ENCODE measurements around the gene LDAF1. TPM values are rescaled to one million over a fixed set of nuclear protein-coding genes. Genes with fewer than 3 reads are reported as not detected.
"Not testable (repeated sequence)": the region's sequence is repeated elsewhere in the genome, so short reads cannot be mapped to it uniquely, and the experiment has no call there.

Gene LDAF1
- total RNA-seq, 2 experiments from 2014 or later, result 10.7 to 12.3 TPM

DNA sequence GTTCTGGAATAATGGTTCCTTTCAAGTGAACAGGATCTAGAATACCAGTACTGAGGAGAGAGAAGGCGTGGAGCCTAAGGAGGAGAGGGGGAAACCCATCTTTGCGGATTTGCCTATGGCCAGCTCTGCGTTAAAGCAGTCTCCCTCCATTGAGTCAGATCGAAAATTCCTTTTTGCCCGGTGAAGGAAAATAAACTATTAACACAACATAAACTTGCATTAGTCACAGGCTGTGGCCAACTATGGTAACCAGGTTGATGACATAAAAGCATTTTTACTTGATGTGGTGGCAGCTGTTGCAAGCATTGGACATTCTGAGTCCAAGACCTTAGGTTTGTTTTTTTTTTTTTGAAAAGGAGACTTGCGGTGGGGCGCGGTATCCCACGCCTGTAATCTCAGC is 8.9 kb downstream of the LDAF1 start:
- H3K36me3 Mint-ChIP-seq, result peaks cover 12% of the 10 kb centered on the region
- H3K27ac Mint-ChIP-seq, result no peak overlapping the region
- no peaks in the 10 kb centered on the region for H3K27me3 Mint-ChIP-seq
- no peak overlapping the region for H3K4me3 Mint-ChIP-seq
- no peak for ATAC-seq (ENCODE audit: low read depth)
- H3K4me1 Mint-ChIP-seq, result peaks cover 7% of the 10 kb centered on the region
- H3K9me3 Mint-ChIP-seq, result no peaks in the 10 kb centered on the region
- POLR2A ChIA-PET, result interaction anchor here (1.1 kb wide), 1 partner anchor 8 kb away, joined by 6 read pairs; the partner anchor contains the start of gene LDAF1
- no peak for DNase-seq

DNA sequence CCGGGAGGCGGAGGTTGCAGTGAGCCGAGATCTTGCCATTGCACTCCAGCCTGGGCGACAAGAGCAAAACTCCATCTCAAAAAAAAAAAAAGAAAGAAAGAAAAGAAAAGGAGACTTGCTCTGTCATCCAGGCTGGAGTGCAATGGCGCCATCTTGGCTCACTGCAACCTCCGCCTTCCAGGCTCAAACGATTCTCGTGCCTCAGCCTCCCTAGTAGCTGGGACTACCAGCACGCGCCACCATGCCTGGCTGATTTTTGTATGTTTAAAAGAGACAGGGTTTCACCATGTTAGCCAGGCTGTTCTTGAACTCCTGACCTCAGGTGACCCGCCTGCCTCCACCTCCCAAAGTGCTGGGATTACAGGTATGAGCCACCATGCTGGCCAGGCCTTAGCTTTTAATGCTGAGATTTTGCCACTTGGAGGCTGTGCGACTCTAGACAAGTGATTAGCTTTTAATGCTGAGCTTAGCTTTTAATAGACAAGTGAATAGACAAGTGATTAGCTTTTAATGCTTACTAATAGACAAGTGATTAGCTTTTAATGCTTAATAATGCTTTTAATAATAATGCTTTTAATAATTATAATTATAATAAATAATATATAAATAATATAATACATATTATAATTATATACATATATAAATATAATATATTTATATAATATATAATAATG is 9.6 kb downstream of the LDAF1 start:
- H3K4me1 Mint-ChIP-seq, result peaks cover 6% of the 10 kb centered on the region
- POLR2A ChIA-PET, result interaction anchor here (1.1 kb wide), 1 partner anchor 9 kb away, joined by 6 read pairs; the partner anchor contains the start of gene LDAF1
- ATAC-seq (ENCODE audit: low read depth) (no peak), DNase-seq (no peak)
- no peaks in the 10 kb centered on the region for H3K27me3 Mint-ChIP-seq
- H3K27ac Mint-ChIP-seq, result no peak overlapping the region
- H3K36me3 Mint-ChIP-seq, result peaks cover 13% of the 10 kb centered on the region
- no peaks in the 10 kb centered on the region for H3K9me3 Mint-ChIP-seq
- H3K4me3 Mint-ChIP-seq, result no peak overlapping the region

DNA sequence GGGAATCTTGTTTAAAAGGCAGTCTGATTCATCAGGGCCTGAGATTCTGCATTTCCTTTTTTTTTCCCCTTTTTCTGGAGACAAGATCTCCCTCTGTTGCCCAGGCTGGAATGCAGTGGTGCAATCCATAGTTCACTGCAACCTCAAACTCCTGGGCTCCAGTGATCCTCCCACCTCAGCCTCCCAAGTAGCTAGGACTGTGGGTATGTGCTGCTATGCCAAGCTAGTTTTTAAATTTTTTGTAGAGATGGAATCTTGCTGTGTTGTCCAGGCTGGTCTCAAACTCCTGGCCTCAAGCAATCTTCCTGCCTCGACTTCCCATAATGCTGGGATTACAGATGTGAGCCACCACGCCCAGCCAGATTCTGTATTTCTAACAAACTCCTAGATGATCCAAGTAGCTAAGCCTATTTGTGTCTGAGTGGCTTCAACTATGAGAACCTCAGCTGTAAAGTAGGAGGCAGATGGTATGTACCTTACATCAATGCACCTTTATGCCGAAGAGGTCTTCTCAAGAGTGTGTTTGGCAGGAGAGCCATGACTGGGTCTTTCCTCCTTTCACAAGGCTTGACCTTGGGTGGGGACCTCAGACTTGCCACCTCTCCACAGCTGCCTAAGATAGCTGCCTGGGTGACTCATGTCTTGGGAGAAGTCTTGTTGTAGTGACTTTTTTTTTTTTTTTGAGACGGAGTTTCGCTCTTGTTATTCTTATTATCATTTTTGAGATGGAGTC is 10.9 kb downstream of the LDAF1 start:
- H3K27ac Mint-ChIP-seq, result no peak overlapping the region
- POLR2A ChIA-PET, result interaction anchor here (1.2 kb wide), 1 partner anchor 10 kb away, joined by 4 read pairs; no protein-coding TSS in a partner anchor
- H3K4me1 Mint-ChIP-seq, result peaks cover 6% of the 10 kb centered on the region
- H3K9me3 Mint-ChIP-seq, result no peaks in the 10 kb centered on the region
- peaks cover 14% of the 10 kb centered on the region for H3K36me3 Mint-ChIP-seq
- no peaks in the 10 kb centered on the region for H3K27me3 Mint-ChIP-seq
- no peak overlapping the region for H3K4me3 Mint-ChIP-seq
- peak; percentile 18 for ATAC-seq (ENCODE audit: low read depth)
- no peak for DNase-seq

DNA sequence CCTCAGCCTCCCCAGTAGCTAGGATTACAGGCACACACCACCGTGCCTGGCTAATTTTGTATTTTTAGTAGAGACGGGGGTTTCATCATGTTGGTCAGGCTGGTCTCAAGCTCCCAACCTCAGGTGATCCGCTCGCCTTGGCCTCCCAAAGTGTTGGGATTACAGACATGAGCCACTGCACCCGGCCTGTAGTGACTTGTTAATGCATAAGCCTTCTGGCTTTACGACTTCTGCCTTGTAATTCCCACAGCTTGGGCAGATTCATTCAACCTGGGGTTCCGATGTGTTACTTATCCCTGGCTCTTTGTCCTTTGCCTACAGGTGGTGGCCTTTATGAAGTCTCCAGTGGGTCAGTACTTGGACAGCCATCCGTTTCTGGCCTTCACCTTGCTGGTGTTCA is 11.6 kb downstream of the LDAF1 start:
- not testable (repeated sequence) for H3K4me1 Mint-ChIP-seq; H3K9me3 Mint-ChIP-seq; H3K27ac Mint-ChIP-seq; H3K4me3 Mint-ChIP-seq; ATAC-seq (ENCODE audit: low read depth); DNase-seq; H3K27me3 Mint-ChIP-seq
- POLR2A ChIA-PET, result interaction anchor here (1.2 kb wide), 1 partner anchor 11 kb away, joined by 4 read pairs; no protein-coding TSS in a partner anchor
- H3K36me3 Mint-ChIP-seq, result peaks cover 11% of the 10 kb centered on the region

DNA sequence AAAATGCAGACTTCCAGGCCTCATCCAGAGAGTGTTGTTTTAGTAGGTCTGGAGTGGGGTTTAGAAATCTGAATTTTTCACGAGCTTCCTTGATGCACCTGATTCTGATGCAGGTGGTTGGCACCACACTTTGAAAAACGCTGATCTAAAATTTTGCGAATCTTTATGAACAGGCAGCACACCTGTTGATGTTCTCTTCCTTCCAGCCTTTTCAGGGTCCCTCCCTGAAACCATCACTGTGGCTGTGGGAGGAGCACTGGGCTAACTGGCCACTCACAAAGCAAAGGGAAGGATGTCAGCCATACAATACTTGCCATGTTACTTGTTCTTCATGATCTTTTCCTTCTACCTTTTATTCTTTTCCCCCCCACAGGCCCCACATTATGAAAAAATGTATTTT is 14.2 kb downstream of the LDAF1 start:
- Mint-ChIP-seq H3K9me3 (no peaks in the 10 kb centered on the region), H3K4me3 (no peak overlapping the region), H3K27me3 (no peaks in the 10 kb centered on the region), H3K4me1 (peaks cover 1% of the 10 kb centered on the region), H3K36me3 (peaks cover 11% of the 10 kb centered on the region), H3K27ac (no peak overlapping the region)
- POLR2A ChIA-PET, result no interaction called here
- ATAC-seq (ENCODE audit: low read depth) (no peak), DNase-seq (no peak)

DNA sequence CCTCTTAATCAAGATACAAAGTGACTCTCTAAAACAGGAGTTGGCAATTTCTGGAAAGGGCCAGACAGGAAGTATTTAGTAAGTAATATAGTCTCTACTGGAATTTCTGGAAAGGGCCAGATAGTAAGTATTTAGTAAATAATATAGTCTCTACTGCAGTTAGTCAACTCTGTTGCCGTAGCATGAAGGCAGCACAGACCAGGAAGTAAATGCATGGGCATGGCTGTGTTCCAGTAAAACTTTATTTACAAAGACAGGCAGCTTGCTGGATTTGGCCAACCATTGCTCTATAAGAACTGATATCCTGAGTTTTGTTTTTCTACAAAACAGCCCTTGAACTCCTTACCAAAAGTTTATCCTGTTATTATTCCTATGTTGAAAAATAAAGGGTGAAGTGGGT is 16.9 kb downstream of the LDAF1 start:
- no peak overlapping the region for H3K27ac Mint-ChIP-seq
- H3K27me3 Mint-ChIP-seq, result no peaks in the 10 kb centered on the region
- POLR2A ChIA-PET, result no interaction called here
- H3K4me1 Mint-ChIP-seq, result peaks cover 1% of the 10 kb centered on the region
- H3K36me3 Mint-ChIP-seq, result peaks cover 27% of the 10 kb centered on the region
- ATAC-seq (ENCODE audit: low read depth) (no peak), DNase-seq (no peak)
- H3K4me3 Mint-ChIP-seq, result no peak overlapping the region
- no peaks in the 10 kb centered on the region for H3K9me3 Mint-ChIP-seq

DNA sequence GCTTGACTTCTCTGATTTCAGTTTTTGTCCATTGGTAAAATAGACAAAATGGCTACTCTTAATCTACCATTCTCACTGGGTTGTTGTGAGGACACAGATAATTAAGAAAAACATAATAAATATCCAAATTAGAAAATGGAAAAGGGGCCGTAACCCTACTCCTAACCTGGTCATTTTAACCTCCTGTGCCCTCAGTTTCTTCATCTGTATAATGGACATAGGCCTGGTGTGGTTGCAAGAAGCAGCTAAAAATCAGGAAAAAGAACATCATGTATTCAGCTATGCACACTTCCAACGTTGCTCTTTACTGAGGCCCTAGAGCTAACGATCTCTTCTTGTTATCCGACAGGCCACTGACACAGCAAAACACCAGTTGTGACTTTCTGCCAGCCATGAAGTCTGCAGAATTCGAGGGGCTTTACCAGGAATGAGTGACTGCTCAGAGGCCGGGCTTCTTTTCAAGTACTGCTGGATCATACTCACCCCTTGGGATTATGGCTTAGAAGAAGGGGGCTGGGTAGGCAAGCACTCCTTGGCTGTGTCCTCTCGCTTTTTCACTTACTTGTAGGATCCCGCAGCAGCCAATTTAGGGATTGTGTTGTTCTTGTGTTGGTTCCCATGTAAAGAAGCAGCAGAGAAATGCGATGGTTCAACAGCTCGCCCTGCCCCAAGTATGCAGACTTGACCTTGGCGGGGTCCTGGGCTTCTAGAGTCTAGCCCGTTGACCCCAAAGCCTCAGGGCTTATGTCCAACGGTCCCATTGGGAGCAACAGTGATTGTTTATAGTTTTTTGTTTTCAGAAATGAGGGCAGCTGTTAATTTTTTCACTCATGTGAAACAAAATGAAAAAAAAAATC is 20.9 kb downstream of the LDAF1 start:
- Mint-ChIP-seq H3K36me3 (peaks cover 35% of the 10 kb centered on the region), H3K4me3 (no peak overlapping the region), H3K4me1 (no peaks in the 10 kb centered on the region), H3K9me3 (peaks cover under 1% of the 10 kb centered on the region), H3K27me3 (no peaks in the 10 kb centered on the region), H3K27ac (no peak overlapping the region)
- no peak for ATAC-seq (ENCODE audit: low read depth)
- POLR2A ChIA-PET, result no interaction called here
- no peak for DNase-seq

DNA sequence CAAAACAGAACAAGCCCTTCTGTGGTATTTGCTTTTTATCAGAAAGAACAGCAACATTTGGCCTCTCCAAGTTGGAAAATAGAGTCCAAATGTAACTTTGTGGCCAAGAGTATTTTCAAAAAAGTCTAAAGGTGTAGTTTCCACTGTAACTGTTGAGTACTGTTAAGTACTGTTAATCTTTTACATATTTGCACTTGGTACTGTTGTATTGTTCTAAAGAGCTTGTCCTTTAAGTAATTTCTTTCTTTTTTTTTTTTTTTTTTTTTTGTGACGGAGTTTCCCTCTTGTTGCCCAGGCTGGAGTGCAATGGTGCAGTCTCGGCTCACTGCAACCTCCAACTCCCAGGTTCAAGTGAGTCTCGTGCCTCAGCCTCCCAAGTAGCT is 21.5 kb downstream of the LDAF1 start:
- POLR2A ChIA-PET, result no interaction called here

DNA sequence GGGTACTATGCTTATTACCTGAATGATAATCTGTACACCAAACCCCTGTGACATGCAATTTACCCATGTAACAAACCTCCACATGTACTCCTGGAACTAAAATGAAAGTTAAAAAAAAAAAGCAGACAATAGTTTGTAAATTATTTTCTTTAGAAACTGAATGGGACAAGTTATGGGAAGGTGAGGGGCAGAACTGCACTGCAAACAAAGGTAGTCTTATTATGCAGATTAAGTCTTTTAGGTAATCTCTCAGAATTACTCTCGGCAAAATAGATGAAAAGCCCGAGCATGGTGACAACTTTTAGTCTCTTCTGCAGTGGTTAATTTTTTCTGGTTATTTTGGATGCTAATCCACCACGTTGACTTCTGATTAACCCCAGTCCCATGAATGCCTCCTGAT is 25.5 kb downstream of the LDAF1 start:
- ATAC-seq (ENCODE audit: low read depth) (no peak), DNase-seq (no peak)
- Mint-ChIP-seq H3K4me1 (no peaks in the 10 kb centered on the region), H3K9me3 (peaks cover 3% of the 10 kb centered on the region), H3K36me3 (peaks cover 29% of the 10 kb centered on the region), H3K27me3 (peaks cover 3% of the 10 kb centered on the region), H3K27ac (no peak overlapping the region), H3K4me3 (no peak overlapping the region)
- POLR2A ChIA-PET, result no interaction called here

More for the DNA sequence above, 21.5 kb downstream of the LDAF1 start:
- Mint-ChIP-seq H3K4me1 (no peaks in the 10 kb centered on the region), H3K27me3 (no peaks in the 10 kb centered on the region), H3K36me3 (peaks cover 39% of the 10 kb centered on the region), H3K27ac (no peak overlapping the region), H3K4me3 (no peak overlapping the region), H3K9me3 (peaks cover 3% of the 10 kb centered on the region)
- ATAC-seq (ENCODE audit: low read depth) (no peak), DNase-seq (no peak)

DNA sequence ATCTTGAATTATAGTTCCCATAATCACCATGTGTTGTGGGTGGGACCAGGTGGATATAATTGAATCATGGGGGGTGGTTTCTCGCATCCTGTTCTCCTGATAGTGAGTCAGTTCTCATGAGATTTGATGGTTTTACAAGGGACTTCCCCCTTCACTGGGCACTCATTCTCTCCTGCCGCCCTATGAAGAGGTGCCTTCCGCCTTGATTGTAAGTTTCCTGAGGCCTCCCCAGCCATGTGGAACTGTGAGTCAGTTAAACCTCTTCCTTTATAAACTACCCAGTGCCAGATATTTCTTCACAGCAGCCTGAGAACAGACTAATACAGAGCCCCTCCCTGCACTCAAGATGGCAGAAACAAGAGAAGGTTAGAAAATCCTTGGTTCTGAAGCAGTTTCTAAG is 26.4 kb downstream of the LDAF1 start:
- ATAC-seq (ENCODE audit: low read depth), result no peak
- H3K27ac Mint-ChIP-seq, result no peak overlapping the region
- POLR2A ChIA-PET, result no interaction called here
- no peak for DNase-seq
- H3K4me3 Mint-ChIP-seq, result no peak overlapping the region
- H3K9me3 Mint-ChIP-seq, result peaks cover 3% of the 10 kb centered on the region
- peaks cover 23% of the 10 kb centered on the region for H3K36me3 Mint-ChIP-seq
- H3K4me1 Mint-ChIP-seq, result no peaks in the 10 kb centered on the region
- H3K27me3 Mint-ChIP-seq, result peaks cover 3% of the 10 kb centered on the region

DNA sequence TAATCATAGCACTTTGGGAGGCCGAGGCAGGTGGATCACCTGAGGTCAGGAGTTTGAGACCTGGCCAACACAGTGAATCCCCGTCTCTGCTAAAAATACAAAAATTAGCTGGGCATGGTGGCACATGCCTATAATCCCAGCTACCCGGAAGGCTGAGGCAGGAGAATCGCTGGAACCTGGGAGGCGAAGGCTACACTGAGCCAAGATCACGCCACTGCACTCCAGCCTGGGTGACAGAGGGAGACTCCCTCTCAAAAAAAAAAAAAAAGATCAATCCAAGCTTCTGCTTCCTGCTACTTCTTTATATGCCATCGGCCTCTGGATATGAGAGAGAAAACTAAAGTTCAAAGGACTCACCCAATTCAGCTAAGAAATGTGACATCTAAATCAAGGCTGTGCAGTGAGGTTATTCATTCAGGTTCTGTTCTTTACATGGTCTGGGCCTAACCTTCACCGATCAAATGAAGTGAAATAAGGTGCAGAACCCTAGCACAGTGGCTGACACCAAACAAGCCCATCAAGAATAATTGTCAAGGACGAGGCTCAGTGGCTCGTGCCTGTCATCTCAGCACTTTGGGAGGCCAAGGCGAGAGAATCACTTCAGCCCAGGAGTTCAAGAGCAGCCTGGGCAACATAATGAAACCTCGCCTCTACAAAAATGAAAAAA is 27.3 kb downstream of the LDAF1 start:
- H3K4me1 Mint-ChIP-seq, result no peaks in the 10 kb centered on the region
- peaks cover 3% of the 10 kb centered on the region for H3K9me3 Mint-ChIP-seq
- no peak for ATAC-seq (ENCODE audit: low read depth)
- peaks cover 3% of the 10 kb centered on the region for H3K27me3 Mint-ChIP-seq
- POLR2A ChIA-PET, result no interaction called here
- no peak overlapping the region for H3K4me3 Mint-ChIP-seq
- no peak overlapping the region for H3K27ac Mint-ChIP-seq
- H3K36me3 Mint-ChIP-seq, result peaks cover 19% of the 10 kb centered on the region
- DNase-seq, result no peak

DNA sequence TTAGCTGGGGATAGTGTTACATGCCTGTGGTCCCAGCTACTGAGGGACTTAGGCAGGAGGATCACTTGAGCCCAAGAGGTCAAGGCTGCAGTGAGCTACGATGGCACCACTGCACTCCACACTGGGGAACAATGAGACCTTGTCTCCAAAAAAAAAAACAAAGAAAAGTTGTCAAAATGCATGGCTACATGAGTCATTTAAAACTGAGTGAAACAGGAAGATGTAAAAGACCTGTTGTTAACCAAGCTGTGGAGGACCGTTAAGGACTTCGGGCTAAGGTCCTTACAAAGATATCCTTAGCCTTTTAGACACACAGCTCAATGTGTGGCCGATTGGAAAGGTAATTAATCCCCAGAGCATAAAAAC is 27.8 kb downstream of the LDAF1 start:
- Mint-ChIP-seq H3K9me3 (peaks cover 3% of the 10 kb centered on the region), H3K4me1 (no peaks in the 10 kb centered on the region), H3K27me3 (peaks cover 3% of the 10 kb centered on the region), H3K36me3 (peaks cover 16% of the 10 kb centered on the region), H3K27ac (no peak overlapping the region), H3K4me3 (no peak overlapping the region)
- no peak for ATAC-seq (ENCODE audit: low read depth)
- POLR2A ChIA-PET, result no interaction called here
- no peak for DNase-seq

DNA sequence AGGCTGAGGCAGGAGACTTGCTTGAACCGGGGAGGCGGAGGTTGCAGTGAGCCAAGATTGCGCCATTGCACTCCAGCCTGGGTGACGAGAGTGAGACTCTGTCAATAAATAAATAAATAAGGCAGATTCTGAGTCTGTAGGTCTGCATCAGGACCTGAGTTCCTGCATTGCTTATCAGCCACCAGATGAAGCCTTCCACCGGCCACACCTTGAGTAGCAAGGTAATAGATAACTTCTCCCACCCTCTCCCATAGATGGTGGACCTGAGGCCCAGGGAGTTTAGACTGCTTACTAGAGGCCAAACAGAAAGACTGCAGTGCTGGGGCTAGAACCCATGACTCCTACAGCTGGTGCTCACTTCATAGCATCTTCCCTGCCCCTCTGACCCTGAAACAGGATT is 30.8 kb downstream of the LDAF1 start:
- peaks cover 4% of the 10 kb centered on the region for H3K36me3 Mint-ChIP-seq
- H3K4me1 Mint-ChIP-seq, result no peaks in the 10 kb centered on the region
- no peak for ATAC-seq (ENCODE audit: low read depth)
- peaks cover 15% of the 10 kb centered on the region for H3K27me3 Mint-ChIP-seq
- DNase-seq, result no peak
- H3K4me3 Mint-ChIP-seq, result no peak overlapping the region
- H3K27ac Mint-ChIP-seq, result no peak overlapping the region
- H3K9me3 Mint-ChIP-seq, result peaks cover 3% of the 10 kb centered on the region
- POLR2A ChIA-PET, result interaction anchor here (0.6 to 1.2 kb wide), 2 partner anchors 12 to 111 kb away, joined by 3 read pairs; no protein-coding TSS in a partner anchor
